Measurements from ENCODE around the gene PHYKPL.
"Not testable (repeated sequence)": the region's sequence is repeated elsewhere in the genome, so short reads cannot be mapped to it uniquely, and the experiment has no call there.

DNA sequence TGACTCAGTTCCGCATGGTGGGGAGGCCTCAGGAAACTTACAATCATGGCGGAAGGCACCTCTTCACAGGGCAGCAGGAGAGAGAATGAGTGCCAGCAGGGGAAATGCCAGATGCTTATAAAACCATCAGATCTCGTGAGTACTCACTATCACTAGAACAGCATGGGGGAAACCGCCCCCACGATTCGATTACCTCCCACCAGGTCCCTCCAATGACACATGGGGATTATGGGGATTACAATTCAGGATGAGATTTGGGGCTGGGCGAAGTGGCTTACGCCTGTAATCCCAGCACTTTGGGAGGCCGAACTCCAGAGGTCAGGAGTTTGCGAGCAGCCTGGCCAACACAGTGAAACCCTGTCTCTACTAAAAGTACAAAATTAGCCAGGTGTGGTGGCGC, 34.5 kb downstream of the PHYKPL start:
- TF ChIP-seq, protein P1, sequence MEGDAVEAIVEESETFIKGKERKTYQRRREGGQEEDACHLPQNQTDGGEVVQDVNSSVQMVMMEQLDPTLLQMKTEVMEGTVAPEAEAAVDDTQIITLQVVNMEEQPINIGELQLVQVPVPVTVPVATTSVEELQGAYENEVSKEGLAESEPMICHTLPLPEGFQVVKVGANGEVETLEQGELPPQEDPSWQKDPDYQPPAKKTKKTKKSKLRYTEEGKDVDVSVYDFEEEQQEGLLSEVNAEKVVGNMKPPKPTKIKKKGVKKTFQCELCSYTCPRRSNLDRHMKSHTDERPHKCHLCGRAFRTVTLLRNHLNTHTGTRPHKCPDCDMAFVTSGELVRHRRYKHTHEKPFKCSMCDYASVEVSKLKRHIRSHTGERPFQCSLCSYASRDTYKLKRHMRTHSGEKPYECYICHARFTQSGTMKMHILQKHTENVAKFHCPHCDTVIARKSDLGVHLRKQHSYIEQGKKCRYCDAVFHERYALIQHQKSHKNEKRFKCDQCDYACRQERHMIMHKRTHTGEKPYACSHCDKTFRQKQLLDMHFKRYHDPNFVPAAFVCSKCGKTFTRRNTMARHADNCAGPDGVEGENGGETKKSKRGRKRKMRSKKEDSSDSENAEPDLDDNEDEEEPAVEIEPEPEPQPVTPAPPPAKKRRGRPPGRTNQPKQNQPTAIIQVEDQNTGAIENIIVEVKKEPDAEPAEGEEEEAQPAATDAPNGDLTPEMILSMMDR (IDR thresholded peaks at IDR 0.05) = not testable (repeated sequence)
- not testable (repeated sequence) for TF ChIP-seq EZH2, EZH2phosphoT487 (IDR thresholded peaks at IDR 0.05)
